HG02943 (cell line): ENCODE data around the gene EIF4G1.
A peak's percentile ranks its signal among the peaks of the same experiment; 100 is the strongest.

Experiments used
- ATAC-seq: cut with Tn5 transposase; IDR thresholded peaks from one replicate; pipeline ENCODE4 v1.9.1; 2021; ENCODE audit warnings: mild to moderate bottlenecking, low read depth, moderate library complexity; ENCODE audit not compliant: unreplicated experiment

EIF4G1 gene

GRCh38 chr3:184300378-184300720 is 14.1 kb upstream of the EIF4G1 start:
- ATAC-seq: no peak

DNA sequence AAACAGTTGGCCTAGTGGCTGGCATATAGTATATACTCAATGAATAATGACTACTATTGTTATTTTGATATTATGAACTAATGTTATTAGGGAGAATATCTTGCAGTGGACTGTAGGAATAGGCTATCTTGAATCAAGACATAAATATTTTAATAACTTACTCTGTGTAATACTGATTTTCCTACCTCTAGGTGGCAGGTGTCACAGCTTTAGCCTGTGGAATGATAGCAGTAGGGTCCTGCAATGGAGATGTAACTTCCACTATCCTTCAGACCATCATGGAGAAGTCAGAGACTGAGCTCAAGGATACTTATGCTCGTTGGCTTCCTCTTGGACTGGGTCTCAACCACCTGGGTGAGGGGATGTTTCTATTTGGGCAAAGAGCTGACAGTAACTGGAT is 8.8 kb upstream of the EIF4G1 start:
- ATAC-seq: no peak

- no peak for ATAC-seq
Observed at GRCh38 chr3:184306341-184306972, 7.9 kb upstream of the EIF4G1 start.

DNA sequence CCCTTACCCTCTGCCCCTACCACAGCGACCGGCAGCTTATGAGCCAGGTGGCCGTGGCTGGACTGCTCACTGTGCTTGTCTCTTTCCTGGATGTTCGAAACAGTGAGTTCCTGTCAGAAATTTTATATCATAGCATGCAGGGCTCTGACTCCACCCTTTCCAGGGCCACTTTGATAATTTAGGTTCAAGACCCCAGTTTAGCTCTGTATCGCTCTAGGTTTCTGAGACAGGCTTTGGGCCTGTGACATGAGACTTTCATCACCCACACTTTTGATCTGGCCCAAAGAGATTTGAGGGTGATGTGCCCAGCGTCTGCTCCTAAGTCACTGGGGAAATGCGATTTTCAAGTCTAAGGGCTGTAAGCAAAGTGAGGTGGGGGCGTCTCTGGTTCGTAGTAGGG is 6.5 kb upstream of the EIF4G1 start:
- ATAC-seq: no peak

DNA sequence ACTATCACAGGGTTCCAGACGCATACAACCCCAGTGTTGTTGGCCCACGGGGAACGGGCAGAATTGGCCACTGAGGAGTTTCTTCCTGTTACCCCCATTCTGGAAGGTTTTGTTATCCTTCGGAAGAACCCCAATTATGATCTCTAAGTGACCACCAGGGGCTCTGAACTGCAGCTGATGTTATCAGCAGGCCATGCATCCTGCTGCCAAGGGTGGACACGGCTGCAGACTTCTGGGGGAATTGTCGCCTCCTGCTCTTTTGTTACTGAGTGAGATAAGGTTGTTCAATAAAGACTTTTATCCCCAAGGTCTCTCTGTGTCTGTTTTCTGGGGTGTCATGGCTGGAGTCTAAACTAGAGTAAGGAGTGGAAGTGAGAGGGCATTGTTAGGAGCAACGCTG is 5.7 kb upstream of the EIF4G1 start:
- ATAC-seq: no peak

GRCh38 chr3:184311633-184312032 is 2.8 kb upstream of the EIF4G1 start:
- no peak for ATAC-seq

GRCh38 chr3:184314700-184315542 is 515 bp downstream of the EIF4G1 start:
- peak; percentile 44 for ATAC-seq

DNA sequence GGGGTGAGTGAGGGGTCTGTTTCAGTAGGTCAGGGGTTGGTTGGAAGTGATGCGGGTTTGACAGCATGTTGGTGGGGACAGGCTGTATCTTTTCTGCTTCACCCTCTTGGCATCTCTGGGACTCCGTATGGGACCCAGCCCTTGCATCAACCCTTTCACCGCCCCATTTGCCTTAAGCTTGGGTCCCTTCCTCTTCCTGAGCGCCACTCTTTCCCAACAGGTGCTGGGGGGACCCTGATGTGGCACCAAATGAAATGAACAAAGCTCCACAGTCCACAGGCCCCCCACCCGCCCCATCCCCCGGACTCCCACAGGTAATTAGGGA is 1.1 kb downstream of the EIF4G1 start:
- ATAC-seq: peak; percentile 2

- ATAC-seq: no peak
Observed at GRCh38 chr3:184315871-184316661, 1.7 kb downstream of the EIF4G1 start.

DNA sequence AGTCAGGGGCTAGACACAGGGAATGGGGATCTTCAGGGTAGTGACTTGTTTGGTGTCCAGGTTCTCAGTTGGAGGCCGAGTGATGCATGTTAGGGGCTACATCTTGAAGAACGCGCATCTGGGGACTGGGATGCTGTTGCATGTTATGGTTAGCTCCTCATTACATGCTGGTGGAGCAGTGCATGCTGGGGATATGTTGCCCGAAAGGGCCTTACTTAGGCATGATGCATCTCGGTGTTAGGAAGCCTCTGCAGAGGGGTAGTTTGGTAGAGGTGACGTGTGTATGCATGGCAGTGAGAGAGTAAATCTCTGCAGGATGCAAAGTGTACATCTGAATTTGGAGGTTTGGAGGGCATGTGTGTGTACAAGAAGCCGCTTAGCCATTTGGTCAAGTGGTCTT is 2.4 kb downstream of the EIF4G1 start:
- ATAC-seq: no peak

DNA sequence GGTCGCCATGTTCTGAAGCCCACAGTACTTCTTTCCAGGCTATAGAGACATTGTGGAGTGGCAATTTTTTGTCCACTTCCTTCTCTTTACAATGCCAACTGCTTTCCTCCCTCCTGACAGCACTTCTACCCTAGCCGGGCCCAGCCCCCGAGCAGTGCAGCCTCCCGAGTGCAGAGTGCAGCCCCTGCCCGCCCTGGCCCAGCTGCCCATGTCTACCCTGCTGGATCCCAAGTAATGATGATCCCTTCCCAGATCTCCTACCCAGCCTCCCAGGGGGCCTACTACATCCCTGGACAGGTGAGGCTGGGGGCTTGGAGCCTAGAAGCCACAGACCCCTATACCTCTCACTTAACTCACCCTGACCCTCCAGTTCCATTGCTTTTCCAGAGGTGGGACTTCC is 2.8 kb downstream of the EIF4G1 start:
- ATAC-seq: no peak

DNA sequence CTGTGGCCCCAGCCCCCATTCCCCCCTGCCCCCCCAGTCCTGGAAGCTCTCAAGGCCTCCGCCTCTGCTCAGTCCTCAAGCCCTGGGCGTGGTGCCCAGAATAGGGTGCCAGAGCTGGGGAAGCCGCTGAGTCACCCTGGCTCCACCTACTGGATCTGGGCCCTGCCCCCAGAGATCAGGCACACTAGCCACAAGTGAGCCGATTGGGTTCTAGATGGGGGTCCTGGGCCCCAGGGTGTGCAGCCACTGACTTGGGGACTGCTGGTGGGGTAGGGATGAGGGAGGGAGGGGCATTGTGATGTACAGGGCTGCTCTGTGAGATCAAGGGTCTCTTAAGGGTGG is 5.7 kb downstream of the EIF4G1 start:
- ATAC-seq: no peak

DNA sequence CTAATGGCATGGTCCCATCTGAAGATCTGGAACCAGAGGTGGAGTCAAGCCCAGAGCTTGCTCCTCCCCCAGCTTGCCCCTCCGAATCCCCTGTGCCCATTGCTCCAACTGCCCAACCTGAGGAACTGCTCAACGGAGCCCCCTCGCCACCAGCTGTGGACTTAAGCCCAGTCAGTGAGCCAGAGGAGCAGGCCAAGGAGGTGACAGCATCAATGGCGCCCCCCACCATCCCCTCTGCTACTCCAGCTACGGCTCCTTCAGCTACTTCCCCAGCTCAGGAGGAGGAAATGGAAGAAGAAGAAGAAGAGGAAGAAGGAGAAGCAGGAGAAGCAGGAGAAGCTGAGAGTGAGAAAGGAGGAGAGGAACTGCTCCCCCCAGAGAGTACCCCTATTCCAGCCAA is 7.3 kb downstream of the EIF4G1 start:
- no peak for ATAC-seq

DNA sequence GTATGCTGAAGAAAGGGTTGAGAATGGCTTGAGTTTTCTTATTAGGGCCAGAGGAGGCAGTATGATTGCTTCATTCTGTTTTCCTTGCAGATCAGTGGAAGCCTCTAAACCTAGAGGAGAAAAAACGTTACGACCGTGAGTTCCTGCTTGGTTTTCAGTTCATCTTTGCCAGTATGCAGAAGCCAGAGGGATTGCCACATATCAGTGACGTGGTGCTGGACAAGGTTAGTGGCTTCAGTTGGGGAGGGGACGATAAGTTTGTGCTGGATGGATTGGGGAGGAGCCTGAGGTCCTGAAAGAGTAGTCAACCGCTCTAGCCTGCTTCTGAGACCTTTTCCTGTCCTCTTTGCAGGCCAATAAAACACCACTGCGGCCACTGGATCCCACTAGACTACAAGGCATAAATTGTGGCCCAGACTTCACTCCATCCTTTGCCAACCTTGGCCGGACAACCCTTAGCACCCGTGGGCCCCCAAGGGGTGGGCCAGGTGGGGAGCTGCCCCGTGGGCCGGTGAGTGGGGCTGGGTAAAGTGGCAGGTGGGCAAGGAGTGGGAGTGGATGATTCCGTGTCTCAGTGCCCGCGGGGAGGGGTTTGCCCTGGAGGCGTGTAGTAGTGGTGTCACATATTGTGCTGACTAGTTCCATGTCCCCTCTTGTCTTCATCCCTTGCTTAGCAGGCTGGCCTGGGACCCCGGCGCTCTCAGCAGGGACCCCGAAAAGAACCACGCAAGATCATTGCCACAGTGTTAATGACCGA is 8.5 kb downstream of the EIF4G1 start:
- ATAC-seq: no peak

GRCh38 chr3:184323696-184324095 is 9.3 kb downstream of the EIF4G1 start:
- no peak for ATAC-seq

DNA sequence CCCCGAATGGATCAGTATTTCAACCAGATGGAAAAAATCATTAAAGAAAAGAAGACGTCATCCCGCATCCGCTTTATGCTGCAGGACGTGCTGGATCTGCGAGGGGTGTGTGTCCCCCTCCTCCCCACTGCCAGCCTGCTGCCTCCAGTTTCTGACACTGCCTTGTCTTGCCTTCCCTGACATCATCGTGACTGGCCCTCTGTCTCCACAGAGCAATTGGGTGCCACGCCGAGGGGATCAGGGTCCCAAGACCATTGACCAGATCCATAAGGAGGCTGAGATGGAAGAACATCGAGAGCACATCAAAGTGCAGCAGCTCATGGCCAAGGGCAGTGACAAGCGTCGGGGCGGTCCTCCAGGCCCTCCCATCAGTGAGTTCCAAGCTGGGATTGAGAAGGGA is 10.9 kb downstream of the EIF4G1 start:
- no peak for ATAC-seq

DNA sequence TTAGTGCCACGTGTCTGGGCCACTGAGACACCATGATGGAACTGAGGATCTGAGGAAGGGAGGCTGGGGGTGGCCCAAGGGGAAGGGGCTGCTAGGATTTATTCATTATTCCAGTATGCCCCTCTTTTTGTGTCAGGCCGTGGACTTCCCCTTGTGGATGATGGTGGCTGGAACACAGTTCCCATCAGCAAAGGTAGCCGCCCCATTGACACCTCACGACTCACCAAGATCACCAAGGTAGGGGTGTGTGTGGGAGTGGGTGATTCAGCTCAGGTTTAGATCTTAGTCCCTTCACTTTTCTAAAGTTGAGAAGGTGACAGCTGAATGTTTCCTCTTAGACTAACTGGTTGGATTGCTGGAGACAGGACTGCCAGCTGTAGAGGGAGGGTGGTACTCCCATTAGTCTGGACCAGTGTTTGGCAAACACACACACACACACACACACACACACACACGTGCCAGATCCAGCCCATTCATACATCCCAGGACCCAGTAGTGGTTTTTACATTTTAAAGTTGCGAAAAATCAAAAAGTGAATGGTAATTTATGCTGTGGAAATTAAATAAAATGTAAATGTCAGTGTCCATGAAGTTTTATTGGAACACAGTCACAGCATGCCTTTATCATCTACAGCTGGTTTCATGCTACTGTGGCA is 11.4 kb downstream of the EIF4G1 start:
- no peak for ATAC-seq

- no peak for ATAC-seq
Observed at GRCh38 chr3:184327171-184327570, 12.8 kb downstream of the EIF4G1 start.

GRCh38 chr3:184328516-184328915 is 14.1 kb downstream of the EIF4G1 start:
- no peak for ATAC-seq

DNA sequence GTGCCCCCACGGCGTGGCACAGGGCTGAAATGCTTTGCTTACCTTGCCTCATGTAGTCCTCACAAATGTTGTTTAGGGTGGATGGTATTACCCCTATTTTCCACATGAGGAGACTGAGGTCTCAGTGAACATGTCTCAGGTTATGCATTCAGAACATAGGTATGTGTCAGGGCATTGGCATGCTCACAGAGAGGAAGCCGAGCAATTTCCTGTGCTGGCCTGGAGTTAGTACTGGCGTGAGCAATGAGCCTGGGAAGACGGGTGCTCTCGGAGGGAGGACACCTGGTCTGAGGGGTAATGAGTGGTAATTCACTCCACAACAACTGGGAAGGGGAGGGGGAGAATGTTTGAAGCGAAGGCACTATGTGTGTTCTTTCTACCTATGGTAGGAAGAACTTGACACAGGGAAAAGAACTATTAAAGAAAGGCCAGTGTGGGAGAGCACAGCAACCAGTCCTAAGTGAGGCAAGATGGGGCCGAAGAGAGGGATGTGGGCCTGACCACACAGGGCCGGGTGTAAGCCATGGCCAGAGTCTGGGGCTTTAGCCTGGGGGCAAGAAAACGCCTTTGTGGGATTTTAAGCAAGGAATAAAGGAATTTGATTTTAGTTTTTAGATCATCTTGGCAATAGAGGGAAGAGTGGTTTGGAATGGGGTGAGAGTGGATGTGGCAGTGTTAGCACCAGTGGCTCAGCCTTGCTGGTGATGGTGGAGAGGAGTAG is 18.1 kb downstream of the EIF4G1 start:
- ATAC-seq: no peak
